Upper lobe of right lung (tissue), 1 donor: ENCODE measurements around the gene COMMD1. TPM values are rescaled to one million over a fixed set of nuclear protein-coding genes. Genes with fewer than 3 reads are reported as not detected.

Experiments
- ATAC-seq: fragments of 200-7000 bp; cut with Tn5 transposase; one replicate; pipeline ENCODE4 v1.9.1; 2020; ENCODE audit warnings: mild to moderate bottlenecking, moderate library complexity
- DNase-seq: peaks from one replicate; pipeline ENCODE4 v3.0.0-alpha.2; 2020
- H3K27ac ChIP-seq: fragments of 200-600 bp; one replicate; pipeline ENCODE4 v1.8.0; 2022
- H3K27me3 ChIP-seq: fragments of 200-600 bp; one replicate; pipeline ENCODE4 v1.8.0; 2022; ENCODE audit warnings: mild to moderate bottlenecking
- H3K36me3 ChIP-seq: fragments of 200-600 bp; one replicate; pipeline ENCODE4 v1.8.0; 2022
- H3K4me1 ChIP-seq: fragments of 200-600 bp; one replicate; pipeline ENCODE4 v1.8.0; 2022
- H3K4me3 ChIP-seq: fragments of 200-600 bp; one replicate; pipeline ENCODE4 v1.8.0; 2022; ENCODE audit warnings: mild to moderate bottlenecking
- H3K9me3 ChIP-seq: fragments of 200-600 bp; one replicate; pipeline ENCODE4 v1.8.0; 2022
- CTCF ChIP-seq: fragments of 200-600 bp; IDR thresholded peaks from one replicate; pipeline ENCODE4 v1.8.0; 2022; ENCODE audit warnings: antibody characterized with exemption
- intact Hi-C: fragments of 100-400 bp; cut with DNase I; formaldehyde crosslinking; loops from one replicate; pipeline ENCODE4 v1.11.0; 2022
- total RNA-seq: library from RNA; stranded (reverse); fragmentation: NEBNext Ultra II Directional; extraction: Animal tissue kit (Norgen Biotek cat#: 25700); gene quantifications from one replicate; pipeline ENCODE4 v1.2.1, GENCODE V29; 2021
- donor health status: DM: no; HTN: yes; CAD: no; lungs with severe emphysema.

COMMD1 gene
- total RNA-seq, 1 donor from 2014 or later = 30.3 TPM

- H3K36me3 ChIP-seq = no peaks in the 10 kb centered on the region
- DNase-seq (no peak), ATAC-seq (no peak)
- no peak overlapping the region for H3K27ac ChIP-seq
- intact Hi-C loops = no loop called here
- no peak for TF ChIP-seq CTCF
- H3K4me3 ChIP-seq = no peak overlapping the region
- H3K4me1 ChIP-seq = no peaks in the 10 kb centered on the region
- H3K9me3 ChIP-seq = no peaks in the 10 kb centered on the region
- H3K27me3 ChIP-seq = no peaks in the 10 kb centered on the region
These were observed 65.5 kb downstream of the COMMD1 start for GRCh38 chr2:61970807-61971556.

- no peak for DNase-seq
- peaks cover 8% of the 10 kb centered on the region for H3K4me1 ChIP-seq
- H3K27me3 ChIP-seq = no peaks in the 10 kb centered on the region
- peaks cover 6% of the 10 kb centered on the region for H3K9me3 ChIP-seq
- H3K4me3 ChIP-seq = no peak overlapping the region
- peak; percentile 85 for ATAC-seq
- no peak for TF ChIP-seq CTCF
- no peaks in the 10 kb centered on the region for H3K36me3 ChIP-seq
- H3K27ac ChIP-seq = no peak overlapping the region
- intact Hi-C loops = no loop called here
These were observed 73.0 kb downstream of the COMMD1 start for GRCh38 chr2:61978522-61978921.

- Histone ChIP-seq H3K4me1 (peaks cover 8% of the 10 kb centered on the region), H3K4me3 (no peak overlapping the region), H3K36me3 (no peaks in the 10 kb centered on the region), H3K9me3 (peaks cover 6% of the 10 kb centered on the region), H3K27ac (no peak overlapping the region), H3K27me3 (no peaks in the 10 kb centered on the region)
- intact Hi-C loops = no loop called here
- no peak for TF ChIP-seq CTCF
- ATAC-seq = no peak
- no peak for DNase-seq
These were observed 75.3 kb downstream of the COMMD1 start for GRCh38 chr2:61980758-61981157.

GRCh38 chr2:61984682-61985081, 79.2 kb downstream of the COMMD1 start:
- Histone ChIP-seq H3K4me3 (no peak overlapping the region), H3K4me1 (no peaks in the 10 kb centered on the region), H3K36me3 (no peaks in the 10 kb centered on the region), H3K27me3 (no peaks in the 10 kb centered on the region), H3K27ac (no peak overlapping the region), H3K9me3 (peaks cover 6% of the 10 kb centered on the region)
- TF ChIP-seq CTCF = no peak
- DNase-seq (no peak), ATAC-seq (no peak)
- intact Hi-C loops = no loop called here

- H3K36me3 ChIP-seq = no peaks in the 10 kb centered on the region
- no peak overlapping the region for H3K27ac ChIP-seq
- ATAC-seq (no peak), DNase-seq (no peak)
- no peak overlapping the region for H3K4me3 ChIP-seq
- no peaks in the 10 kb centered on the region for H3K27me3 ChIP-seq
- TF ChIP-seq CTCF = no peak
- intact Hi-C loops = no loop called here
- H3K9me3 ChIP-seq = no peaks in the 10 kb centered on the region
- peaks cover 5% of the 10 kb centered on the region for H3K4me1 ChIP-seq
These were observed 83.2 kb downstream of the COMMD1 start for GRCh38 chr2:61988462-61989366.
